GM23248 (cell line): ENCODE data around the gene CAST.

Experiments
- EZH2 ChIP-seq: fragments of 200-600 bp; sonication (generic); IDR thresholded peaks from 2 replicates; pipeline ENCODE4 v1.6.1; 2018; ENCODE audit warnings: antibody characterized with exemption, mild to moderate bottlenecking; ENCODE audit not compliant: insufficient read depth, poor library complexity, severe bottlenecking
- EZH2phosphoT487 ChIP-seq: fragments of 200-600 bp; sonication (generic); IDR thresholded peaks from 2 replicates; pipeline ENCODE4 v1.6.1; 2018; ENCODE audit warnings: antibody characterized with exemption, moderate library complexity, mild to moderate bottlenecking, low read depth; ENCODE audit not compliant: insufficient read depth

DNA sequence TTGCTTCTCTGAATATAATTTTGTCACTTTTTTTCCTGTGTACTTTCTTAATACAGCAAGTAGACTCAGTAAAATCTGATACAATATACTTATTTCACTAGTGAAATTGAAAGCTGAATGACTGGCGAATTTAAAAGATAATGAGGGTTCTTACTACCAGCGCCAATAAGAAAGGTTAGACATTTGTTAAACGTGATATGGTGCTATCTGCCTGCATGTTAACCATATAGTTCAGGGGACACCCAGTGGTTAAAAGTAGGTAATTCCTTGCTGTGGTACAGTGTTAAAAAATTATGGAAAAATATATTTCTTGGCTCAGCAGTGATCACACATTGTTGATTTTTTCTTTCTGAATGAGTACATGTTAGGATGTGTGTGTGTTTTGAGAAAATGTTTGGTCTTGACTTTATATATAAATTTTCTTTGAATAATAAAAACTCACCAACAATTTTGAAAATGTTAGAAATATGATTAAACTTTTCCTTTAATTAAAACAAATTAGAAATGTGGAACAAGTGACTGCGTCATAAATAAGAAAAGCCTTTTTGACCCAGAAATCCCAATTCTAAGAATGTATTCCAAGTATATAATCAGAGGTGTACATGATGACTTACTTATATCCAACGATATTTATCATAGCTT is 25.8 kb downstream of the CAST start:
- TF ChIP-seq EZH2 (no peak), EZH2phosphoT487 (no peak)
